OCI-LY1 (cell line): ENCODE measurements around the gene CAB39.

ENCODE experiments used
- H2AFZ ChIP-seq: fragments of 200-600 bp; sonication (generic), shearing (Covaris generic); 2 replicates; pipeline ENCODE4 v1.6.0; 2014; ENCODE audit warnings: antibody characterized with exemption, mild to moderate bottlenecking, low read length
- H3F3A ChIP-seq: fragments of 200-600 bp; sonication (generic), shearing (Covaris generic); 2 replicates; pipeline ENCODE4 v1.6.0; 2014; ENCODE audit warnings: mild to moderate bottlenecking, antibody characterized with exemption, low read length, moderate library complexity; ENCODE audit not compliant: insufficient read depth
- H3K27ac ChIP-seq: fragments of 200-600 bp; sonication (generic); 2 replicates; pipeline ENCODE4 v1.5.1; 2014; ENCODE audit warnings: low read length, mixed run types, mild to moderate bottlenecking, low read depth; ENCODE audit not compliant: poor library complexity, severe bottlenecking
- H3K27me3 ChIP-seq: fragments of 200-600 bp; sonication (generic); 2 replicates; pipeline ENCODE4 v1.6.0; 2014; ENCODE audit warnings: antibody characterized with exemption, mild to moderate bottlenecking, low read length, moderate library complexity; ENCODE audit not compliant: insufficient read depth
- H3K36me3 ChIP-seq: fragments of 200-600 bp; sonication (generic); 2 replicates; pipeline ENCODE4 v1.6.1; 2014; ENCODE audit warnings: mild to moderate bottlenecking, antibody characterized with exemption, low read length, moderate library complexity, mixed read lengths; ENCODE audit not compliant: insufficient read depth
- H3K4me1 ChIP-seq: fragments of 200-600 bp; sonication (generic); 2 replicates; pipeline ENCODE4 v1.5.1; 2014; ENCODE audit warnings: mild to moderate bottlenecking, low read length, moderate library complexity; ENCODE audit not compliant: insufficient read depth, severe bottlenecking
- H3K4me2 ChIP-seq: fragments of 200-600 bp; sonication (generic), shearing (Covaris generic); 2 replicates; pipeline ENCODE4 v1.6.1; 2014; ENCODE audit warnings: low read length
- H3K4me3 ChIP-seq: fragments of 200-600 bp; sonication (generic); 2 replicates; pipeline ENCODE4 v1.5.1; 2014; ENCODE audit warnings: low read length, low read depth, mild to moderate bottlenecking, mixed read lengths; ENCODE audit not compliant: poor library complexity, severe bottlenecking
- H3K79me2 ChIP-seq: fragments of 200-600 bp; shearing (Covaris generic); 2 replicates; pipeline ENCODE4 v1.6.1; 2016; ENCODE audit warnings: mixed run types, low read length, mixed read lengths; ENCODE audit not compliant: insufficient read depth
- H3K9ac ChIP-seq: fragments of 200-600 bp; sonication (generic), shearing (Covaris generic); 2 replicates; pipeline ENCODE4 v1.6.1; 2014; ENCODE audit warnings: mild to moderate bottlenecking, low read length, mixed read lengths
- H3K9me2 ChIP-seq: fragments of 200-600 bp; sonication (generic), shearing (Covaris generic); 2 replicates; pipeline ENCODE4 v1.6.1; 2014; ENCODE audit warnings: low read depth, mild to moderate bottlenecking, low read length, mixed read lengths
- H3K9me3 ChIP-seq: fragments of 200-600 bp; shearing (Covaris generic); 2 replicates; pipeline ENCODE4 v1.6.1; 2014; ENCODE audit warnings: low read length, mixed read lengths
- H4K20me1 ChIP-seq: fragments of 200-600 bp; sonication (generic), shearing (Covaris generic); 2 replicates; pipeline ENCODE4 v1.6.0; 2016; ENCODE audit warnings: mild to moderate bottlenecking, low read length; ENCODE audit not compliant: insufficient read depth
- EZH2 ChIP-seq: fragments of 200-600 bp; sonication (generic), shearing (Covaris generic); IDR thresholded peaks from 2 replicates; pipeline ENCODE4 v1.8.0; 2017; ENCODE audit warnings: borderline replicate concordance, mixed run types, mild to moderate bottlenecking, antibody characterized with exemption, low read length, moderate library complexity, mixed read lengths
- TF ChIP-seq, protein P1 (sequence below): fragments of 200-600 bp; sonication (generic), shearing (Covaris generic); IDR thresholded peaks from 2 replicates; pipeline ENCODE4 v1.5.1; 2017; ENCODE audit warnings: mild to moderate bottlenecking, antibody characterized with exemption, low read length, moderate library complexity, mixed read lengths

CAB39 gene

DNA sequence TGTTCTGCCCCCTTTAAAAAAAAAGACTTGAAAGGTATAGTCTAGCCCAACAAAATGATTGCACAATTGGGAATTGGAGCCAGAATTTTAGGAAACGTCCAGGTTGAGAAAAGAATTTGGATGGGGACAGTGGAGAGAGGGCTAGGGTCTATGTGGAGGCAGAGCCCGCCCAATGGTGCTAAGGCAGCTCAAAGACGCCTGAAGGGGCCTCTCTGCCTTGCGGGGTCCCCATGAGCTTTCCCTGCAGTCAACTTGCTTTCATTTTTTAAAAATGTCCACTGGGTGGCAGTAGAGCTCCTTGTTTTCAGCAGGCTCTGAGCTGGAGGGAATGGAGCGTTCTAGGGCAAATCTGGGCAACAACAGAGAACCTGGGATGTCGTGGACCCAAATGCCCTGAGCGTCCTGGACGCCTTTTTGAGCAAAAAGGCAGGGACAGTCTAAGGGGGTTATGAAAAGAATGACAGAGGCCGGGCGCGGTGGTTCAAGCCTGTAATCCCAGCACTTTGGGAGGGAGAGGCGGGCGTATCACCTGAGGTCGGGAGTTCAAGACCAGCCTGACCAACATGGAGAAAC is 111.8 kb downstream of the CAB39 start:
- Histone ChIP-seq H4K20me1 (no peaks in the 10 kb centered on the region), H3K27me3 (peaks cover 12% of the 10 kb centered on the region; the same call in 1 of the 2 replicates), H3F3A (no peaks in the 10 kb centered on the region), H3K9me2 (no peaks in the 10 kb centered on the region), H3K9ac (no peak overlapping the region), H3K4me1 (no peaks in the 10 kb centered on the region), H3K9me3 (peaks cover 4% of the 10 kb centered on the region; the same call in 1 of the 2 replicates), H3K4me2 (no peak overlapping the region), H3K4me3 (no peak overlapping the region), H3K36me3 (peaks cover 8% of the 10 kb centered on the region), H3K79me2 (no peaks in the 10 kb centered on the region), H3K27ac (no peak overlapping the region), H2AFZ (no peak overlapping the region)
- TF ChIP-seq, protein P1, sequence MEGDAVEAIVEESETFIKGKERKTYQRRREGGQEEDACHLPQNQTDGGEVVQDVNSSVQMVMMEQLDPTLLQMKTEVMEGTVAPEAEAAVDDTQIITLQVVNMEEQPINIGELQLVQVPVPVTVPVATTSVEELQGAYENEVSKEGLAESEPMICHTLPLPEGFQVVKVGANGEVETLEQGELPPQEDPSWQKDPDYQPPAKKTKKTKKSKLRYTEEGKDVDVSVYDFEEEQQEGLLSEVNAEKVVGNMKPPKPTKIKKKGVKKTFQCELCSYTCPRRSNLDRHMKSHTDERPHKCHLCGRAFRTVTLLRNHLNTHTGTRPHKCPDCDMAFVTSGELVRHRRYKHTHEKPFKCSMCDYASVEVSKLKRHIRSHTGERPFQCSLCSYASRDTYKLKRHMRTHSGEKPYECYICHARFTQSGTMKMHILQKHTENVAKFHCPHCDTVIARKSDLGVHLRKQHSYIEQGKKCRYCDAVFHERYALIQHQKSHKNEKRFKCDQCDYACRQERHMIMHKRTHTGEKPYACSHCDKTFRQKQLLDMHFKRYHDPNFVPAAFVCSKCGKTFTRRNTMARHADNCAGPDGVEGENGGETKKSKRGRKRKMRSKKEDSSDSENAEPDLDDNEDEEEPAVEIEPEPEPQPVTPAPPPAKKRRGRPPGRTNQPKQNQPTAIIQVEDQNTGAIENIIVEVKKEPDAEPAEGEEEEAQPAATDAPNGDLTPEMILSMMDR = peak; percentile 71
- no peak for TF ChIP-seq EZH2

DNA sequence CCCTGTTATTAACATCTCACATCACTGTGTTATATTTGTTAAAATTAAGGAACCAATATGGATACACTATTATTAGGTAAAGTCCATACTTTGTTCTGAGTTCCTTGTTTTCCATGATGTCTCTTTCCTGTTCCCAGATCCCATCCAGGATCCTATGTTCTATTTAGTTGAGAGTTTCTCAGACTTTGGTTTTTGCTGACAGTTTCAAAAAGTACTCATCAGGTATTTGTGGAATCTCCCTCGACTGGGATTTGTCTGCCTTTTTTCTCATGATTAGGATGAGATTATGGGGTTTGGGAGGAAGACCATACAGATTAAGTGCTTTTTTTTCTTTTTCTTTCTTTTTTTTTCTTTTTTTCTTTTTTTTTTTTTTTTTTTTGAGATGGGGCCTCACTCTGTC is 112.7 kb downstream of the CAB39 start:
- H3K4me2 ChIP-seq = no peak overlapping the region
- no peak overlapping the region for H3K9ac ChIP-seq
- H3K36me3 ChIP-seq = peaks cover 3% of the 10 kb centered on the region
- H2AFZ ChIP-seq = no peak overlapping the region
- peaks cover 4% of the 10 kb centered on the region; the same call in 1 of the 2 replicates for H3K9me3 ChIP-seq
- peaks cover 12% of the 10 kb centered on the region; the same call in 1 of the 2 replicates for H3K27me3 ChIP-seq
- H3K9me2 ChIP-seq = no peaks in the 10 kb centered on the region
- no peaks in the 10 kb centered on the region for H4K20me1 ChIP-seq
- no peak overlapping the region for H3K4me3 ChIP-seq
- no peaks in the 10 kb centered on the region for H3F3A ChIP-seq
- no peaks in the 10 kb centered on the region for H3K79me2 ChIP-seq
- no peak overlapping the region for H3K27ac ChIP-seq
- TF ChIP-seq, protein P1 = no peak
- TF ChIP-seq EZH2 = no peak
- no peaks in the 10 kb centered on the region for H3K4me1 ChIP-seq

DNA sequence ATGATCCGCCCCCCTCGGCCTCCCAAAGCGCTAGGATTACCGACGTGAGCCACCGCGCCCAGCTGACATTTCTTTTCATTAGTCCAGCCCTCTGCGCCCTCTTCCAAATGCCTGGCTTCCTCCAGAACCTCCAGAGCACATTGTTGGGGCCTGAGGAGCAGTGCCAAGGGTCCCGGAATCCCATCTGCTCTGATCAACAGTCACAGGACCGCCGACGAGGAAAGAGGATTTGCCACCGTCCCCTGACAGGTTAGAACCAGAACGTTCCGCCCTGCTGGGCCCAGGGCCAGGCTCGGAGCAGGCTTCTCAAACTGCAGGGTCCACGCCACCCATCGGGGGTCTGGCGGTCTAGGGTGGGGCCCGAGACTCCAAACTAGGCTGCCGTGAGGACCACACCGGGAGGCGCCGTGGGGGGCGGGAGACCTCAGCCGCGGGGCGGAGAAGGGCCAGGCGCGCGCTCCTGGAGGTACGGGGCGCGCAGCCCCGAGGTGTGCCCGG is 115.2 kb downstream of the CAB39 start:
- peaks cover 4% of the 10 kb centered on the region; the same call in 1 of the 2 replicates for H3K9me3 ChIP-seq
- peak overlapping the region; percentile 19; the same call in 1 of the 2 replicates for H3K4me2 ChIP-seq
- no peaks in the 10 kb centered on the region for H3K4me1 ChIP-seq
- no peaks in the 10 kb centered on the region for H3F3A ChIP-seq
- H4K20me1 ChIP-seq = no peaks in the 10 kb centered on the region
- H3K9me2 ChIP-seq = no peaks in the 10 kb centered on the region
- H3K36me3 ChIP-seq = no peaks in the 10 kb centered on the region; the same call in 1 of the 2 replicates
- TF ChIP-seq EZH2 = no peak
- TF ChIP-seq, protein P1 = no peak
- no peaks in the 10 kb centered on the region for H3K79me2 ChIP-seq
- H3K27me3 ChIP-seq = peaks cover 12% of the 10 kb centered on the region; the same call in 1 of the 2 replicates
- H2AFZ ChIP-seq = no peak overlapping the region
- H3K4me3 ChIP-seq = peak overlapping the region; percentile 8
- no peak overlapping the region for H3K9ac ChIP-seq
- no peak overlapping the region for H3K27ac ChIP-seq
